HuH-7 (cell line): ENCODE measurements around the gene RASA4.
"Not testable (repeated sequence)": the region's sequence is repeated elsewhere in the genome, so short reads cannot be mapped to it uniquely, and the experiment has no call there.

Experiments
- DNase-seq: peaks from one replicate; pipeline ENCODE4 v3.0.0; 2011; ENCODE audit warnings: low spot score

RASA4 gene

GRCh38 chr7:102606848-102607247 is 9.7 kb downstream of the RASA4 start:
- not testable (repeated sequence) for DNase-seq

DNA sequence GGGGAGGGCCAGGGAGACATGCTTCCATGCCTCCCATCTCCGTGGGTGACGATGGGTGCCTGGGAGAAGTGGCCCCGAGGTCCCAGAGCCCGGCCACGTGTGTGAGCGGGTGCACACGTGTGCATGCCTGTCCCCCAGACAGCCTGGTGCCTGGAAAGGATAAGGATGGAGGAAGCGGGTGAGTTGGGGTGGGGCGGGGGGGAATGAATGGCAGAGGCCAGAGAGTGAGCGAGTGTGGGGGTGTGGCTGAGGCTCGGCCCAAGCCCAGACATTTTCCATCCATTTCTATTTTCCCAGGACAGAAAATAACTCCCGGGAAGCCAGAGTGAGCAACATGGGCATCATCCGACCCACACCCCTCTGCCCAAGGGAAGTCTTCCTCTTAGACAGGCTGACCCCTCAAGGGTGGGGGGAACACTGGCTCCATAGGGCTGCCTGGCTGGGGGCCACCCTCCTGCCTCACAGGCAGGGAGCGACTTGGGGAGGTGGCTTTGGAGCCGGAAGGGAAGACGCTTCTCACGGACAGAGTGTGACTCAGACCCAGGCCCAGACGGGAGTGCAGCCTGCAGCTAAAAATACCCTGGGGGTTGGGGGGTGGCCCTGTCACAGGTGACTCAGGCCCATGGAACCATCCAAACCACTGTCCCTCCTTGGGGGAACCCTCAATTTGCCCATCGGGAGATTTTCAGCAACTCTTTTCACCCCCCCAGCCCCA is 12.0 kb downstream of the RASA4 start:
- DNase-seq, result not testable (repeated sequence)

DNA sequence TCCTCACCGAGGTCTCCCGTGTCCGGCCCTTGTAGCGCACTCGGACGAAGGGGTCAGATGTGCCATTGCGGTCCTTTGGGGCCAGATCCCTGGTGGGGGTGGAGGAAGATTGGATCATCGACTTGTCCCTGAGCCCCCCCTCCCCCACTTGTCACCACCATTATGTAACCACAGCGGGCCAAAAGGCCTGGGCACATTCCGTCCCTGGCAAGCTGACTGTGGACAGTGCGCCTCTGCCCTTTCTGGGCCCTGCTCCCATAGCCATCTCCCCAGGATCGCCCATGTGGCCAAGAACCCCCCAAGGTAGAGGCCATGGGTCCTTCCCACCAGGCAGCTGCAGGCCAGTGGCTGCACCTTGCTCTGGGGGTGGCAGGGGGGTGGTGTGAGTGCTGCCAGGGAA is 14.2 kb downstream of the RASA4 start:
- not testable (repeated sequence) for DNase-seq

DNA sequence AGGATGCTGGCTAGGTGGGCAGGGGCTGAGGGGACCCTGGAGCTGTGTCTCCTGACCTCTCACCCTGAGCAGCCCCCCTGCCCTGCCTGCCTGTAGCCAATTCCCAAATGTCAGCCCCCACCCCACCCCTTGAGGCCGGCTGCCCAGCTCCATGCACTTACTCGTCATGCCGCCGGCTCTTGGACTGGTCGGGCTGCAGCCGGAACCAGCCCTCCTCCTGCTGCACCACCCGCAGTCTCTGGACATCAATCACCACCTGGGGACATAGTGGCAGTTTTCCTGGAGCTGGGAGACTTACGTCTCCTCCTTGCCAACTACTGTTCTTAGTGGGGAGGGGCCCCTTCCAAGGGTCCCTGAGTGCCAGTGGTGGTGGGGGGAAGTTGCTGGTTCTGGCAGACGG is 16.9 kb downstream of the RASA4 start:
- DNase-seq, result not testable (repeated sequence)

GRCh38 chr7:102596036-102596435 is 20.5 kb downstream of the RASA4 start:
- not testable (repeated sequence) for DNase-seq

GRCh38 chr7:102593637-102594334 is 22.8 kb downstream of the RASA4 start:
- not testable (repeated sequence) for DNase-seq

DNA sequence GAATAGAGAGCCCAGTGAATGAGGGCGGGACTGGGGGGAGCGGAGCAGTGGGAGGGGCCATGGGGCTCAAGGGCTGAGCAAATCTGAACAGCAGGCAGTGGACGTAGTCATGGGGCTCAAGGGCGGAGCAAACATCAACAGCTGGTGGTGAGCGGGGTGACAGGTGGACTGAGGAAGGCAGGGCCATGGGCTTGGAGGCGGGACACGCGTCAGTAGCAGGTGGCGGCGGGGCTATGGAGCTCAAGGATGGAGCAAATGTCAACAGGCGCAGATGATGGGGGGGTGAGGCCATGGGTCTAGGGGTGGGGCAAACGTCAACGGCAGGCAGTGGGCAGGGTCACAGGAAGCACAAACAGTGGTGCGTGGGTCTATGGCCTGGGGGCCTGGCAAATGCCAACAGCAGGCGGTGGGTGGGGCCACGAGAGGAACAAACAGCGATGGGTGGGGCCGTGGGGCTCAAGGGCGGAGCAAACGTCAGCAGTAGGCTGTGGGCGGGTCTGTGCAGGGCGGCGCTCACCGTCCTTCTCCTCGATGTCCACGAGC is 24.0 kb downstream of the RASA4 start:
- DNase-seq, result not testable (repeated sequence)

GRCh38 chr7:102589857-102590256 is 26.7 kb downstream of the RASA4 start:
- DNase-seq, result not testable (repeated sequence)

DNA sequence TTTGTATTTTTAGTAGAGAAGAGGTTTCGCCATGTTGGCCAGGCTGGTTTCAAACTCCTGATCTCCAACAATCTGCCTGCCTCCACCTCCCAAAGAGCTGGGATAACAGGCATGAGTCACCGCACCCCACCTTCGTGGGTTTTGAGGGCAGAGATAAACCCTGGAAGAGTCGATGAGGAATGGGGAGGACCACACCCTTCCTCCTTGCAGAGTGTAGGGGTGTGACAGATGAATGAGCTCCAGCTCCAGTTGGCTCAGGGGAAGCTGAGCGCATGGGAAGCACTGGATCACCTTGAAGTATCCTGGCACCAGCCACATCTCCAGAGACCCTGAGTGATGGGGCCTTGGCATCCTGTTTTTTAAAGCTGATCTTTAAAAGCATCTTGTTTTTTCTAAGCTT is 33.1 kb downstream of the RASA4 start:
- DNase-seq, result not testable (repeated sequence)

DNA sequence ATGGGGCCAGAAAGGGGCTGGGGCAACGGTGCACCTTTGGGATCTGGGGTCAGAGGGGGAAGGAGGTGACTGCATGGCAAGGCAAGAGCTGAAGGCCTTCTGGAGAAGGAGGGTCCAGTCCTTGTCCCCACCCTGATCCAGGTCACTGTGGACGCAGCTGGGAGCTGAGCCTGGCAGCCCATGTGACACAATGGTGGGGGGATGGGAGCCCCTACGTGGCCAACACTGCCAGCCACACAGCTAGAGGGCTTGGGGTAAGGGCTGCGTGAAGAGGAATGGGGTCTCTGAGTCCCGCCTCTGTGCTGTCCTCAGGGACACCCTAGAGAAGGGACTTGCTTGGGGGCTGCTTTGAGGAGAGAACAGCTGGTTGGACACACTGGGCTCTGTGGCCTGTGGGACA is 34.8 kb downstream of the RASA4 start:
- not testable (repeated sequence) for DNase-seq

GRCh38 chr7:102578486-102578885 is 38.1 kb downstream of the RASA4 start:
- DNase-seq, result not testable (repeated sequence)

DNA sequence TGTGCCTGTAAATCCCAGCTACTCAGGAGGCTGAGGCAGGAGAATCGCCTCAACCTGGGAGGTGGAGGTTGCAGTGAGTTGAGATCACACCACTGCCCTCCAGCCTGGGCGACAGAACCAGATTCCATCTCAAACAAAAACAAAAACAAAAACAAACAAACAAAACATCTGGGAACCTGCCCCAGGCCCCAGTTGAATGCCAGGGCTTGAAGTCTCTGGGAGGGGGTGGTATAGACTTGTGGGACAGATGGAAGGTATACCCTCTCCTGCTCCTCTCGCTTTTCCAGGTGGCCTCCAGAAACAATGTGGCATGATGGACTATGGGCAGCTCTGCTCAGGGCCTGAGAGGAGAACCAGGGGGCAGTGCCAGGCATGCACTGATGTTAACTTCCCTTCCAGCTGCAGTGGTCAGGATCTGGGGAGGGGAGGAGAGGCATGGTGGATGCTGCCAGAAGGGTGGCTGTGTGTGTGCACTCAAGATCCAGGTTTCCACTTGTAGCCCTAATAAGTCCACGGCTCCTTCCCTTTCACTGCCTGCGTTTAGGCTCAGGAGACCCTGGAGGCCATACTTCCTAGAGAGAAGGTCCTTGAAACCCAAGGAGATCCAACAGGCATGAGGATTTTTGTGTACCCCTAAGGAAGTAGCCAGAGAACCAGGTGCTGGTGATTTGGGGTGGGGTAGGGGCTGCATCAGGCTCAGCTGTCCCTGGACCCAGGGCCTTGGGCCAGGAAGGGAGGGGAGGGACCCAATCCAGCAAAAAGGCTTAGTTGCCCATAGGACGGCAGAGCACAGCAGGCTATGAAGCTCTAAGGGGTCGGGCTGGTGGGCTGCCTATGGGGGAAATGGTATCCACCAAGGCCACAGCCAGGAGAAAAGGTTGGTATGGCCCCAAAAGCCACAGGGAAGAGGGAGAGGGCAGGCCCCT is 39.0 kb downstream of the RASA4 start:
- DNase-seq, result not testable (repeated sequence)

DNA sequence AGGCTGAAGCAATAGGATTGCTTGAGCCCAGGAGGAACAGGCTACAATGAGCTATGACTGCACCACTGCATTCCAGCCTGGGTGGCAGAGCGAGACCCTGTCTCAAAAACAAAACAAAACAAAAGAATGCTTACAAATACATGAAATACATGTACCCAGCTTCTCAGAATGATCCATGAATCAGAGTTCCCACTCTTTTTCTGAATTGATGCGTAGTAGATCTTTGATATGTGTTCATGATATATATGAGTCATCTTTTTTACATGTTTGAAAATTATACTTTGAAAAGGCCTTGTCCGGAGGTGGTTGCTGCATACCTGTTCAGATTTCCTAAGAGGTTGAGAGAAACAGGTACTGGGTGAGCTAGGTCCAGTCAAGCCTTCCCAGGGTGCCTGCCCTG is 40.2 kb downstream of the RASA4 start:
- DNase-seq, result not testable (repeated sequence)

- not testable (repeated sequence) for DNase-seq
Measured at GRCh38 chr7:102574607-102575006, 41.9 kb downstream of the RASA4 start.

DNA sequence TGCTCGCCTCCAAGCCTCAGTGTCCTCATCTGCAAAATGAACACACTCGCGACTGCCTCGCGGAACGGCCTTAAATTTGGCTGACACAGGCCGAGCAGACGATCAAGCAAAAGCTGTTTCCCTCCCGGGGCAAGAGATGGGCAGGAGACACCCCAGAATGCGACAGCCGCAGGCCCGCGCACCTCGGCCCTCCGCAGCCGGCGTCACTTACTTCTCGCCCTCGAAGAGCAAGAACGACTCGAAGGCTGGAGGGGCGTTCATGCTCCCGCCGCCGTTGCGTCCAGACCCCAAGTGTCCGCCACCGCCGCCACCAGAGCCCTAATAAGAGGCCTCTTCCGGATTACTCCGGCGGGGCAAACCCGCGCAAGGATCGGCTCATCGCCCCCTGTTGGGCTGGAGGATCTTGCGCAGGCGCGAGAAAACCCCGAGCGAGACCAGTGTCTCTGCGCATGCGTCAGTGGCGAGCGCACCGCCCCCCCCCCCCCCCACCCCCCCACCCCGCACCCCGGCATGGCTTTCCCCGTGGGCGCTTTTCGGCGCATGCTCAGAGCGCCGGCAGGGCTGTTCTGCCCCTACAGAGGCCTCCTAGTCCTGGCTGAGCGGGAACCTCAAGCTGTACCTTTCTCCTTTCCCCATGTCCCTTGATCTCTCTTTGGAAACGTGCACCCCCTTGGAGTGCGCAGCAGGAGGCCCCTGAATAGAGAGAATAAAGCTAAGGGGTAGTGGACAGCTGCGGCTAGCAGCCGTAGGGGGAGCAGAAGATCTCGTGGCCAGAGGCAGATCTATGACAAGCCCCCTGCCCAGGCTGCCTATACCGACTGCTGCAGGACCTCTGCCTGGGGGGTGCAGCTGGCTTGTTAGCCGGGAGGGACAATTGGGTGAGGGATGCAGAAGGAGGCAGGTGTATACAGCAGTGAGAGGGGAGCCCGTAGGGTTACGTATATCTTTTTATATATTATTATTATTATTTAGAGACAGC is 44.0 kb downstream of the RASA4 start, which contains the start of gene POLR2J3:
POLR2J3 (minus strand) TSS at position 323 of the 979 bp plus-strand sequence; CDS start at position 261, 62 bp downstream.
- DNase-seq, result not testable (repeated sequence)

- not testable (repeated sequence) for DNase-seq
Measured at GRCh38 chr7:102568620-102569019, 47.9 kb downstream of the RASA4 start.

- not testable (repeated sequence) for DNase-seq
Measured at GRCh38 chr7:102550808-102551422, 65.6 kb downstream of the RASA4 start, which contains the start of gene SPDYE2. SPDYE2 (plus strand) TSS chr7:102551226; CDS start chr7:102553256, 2,030 bp downstream.

DNA sequence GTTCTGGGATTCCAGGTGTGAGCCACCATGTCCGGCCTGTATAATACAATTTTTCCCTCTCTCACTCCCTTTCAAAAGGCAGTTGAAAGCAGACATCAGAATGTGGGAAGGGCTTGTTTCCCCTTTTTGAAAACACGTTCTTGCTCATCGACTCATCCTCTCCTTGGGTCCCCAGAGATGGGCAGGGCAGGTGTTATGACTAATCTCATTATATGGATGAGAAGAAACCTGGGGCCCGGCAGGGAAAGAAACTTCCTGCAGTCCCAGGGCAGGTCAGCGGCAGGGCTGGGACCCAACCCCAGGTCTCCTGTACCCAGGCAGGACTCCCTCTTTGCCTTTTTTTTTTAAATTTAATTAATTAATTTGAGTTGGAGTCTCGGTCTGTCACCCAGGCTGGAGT is 70.2 kb downstream of the RASA4 start:
- DNase-seq, result not testable (repeated sequence)

- DNase-seq, result not testable (repeated sequence)
Measured at GRCh38 chr7:102545288-102545687, 71.3 kb downstream of the RASA4 start.

GRCh38 chr7:102544372-102544771 is 72.2 kb downstream of the RASA4 start:
- DNase-seq, result not testable (repeated sequence)
